Vagina (tissue), 2 donors: ENCODE measurements around the gene GLUL. TPM values are rescaled to one million over a fixed set of nuclear protein-coding genes. Genes with fewer than 3 reads are reported as not detected.
"Not testable (repeated sequence)": the region's sequence is repeated elsewhere in the genome, so short reads cannot be mapped to it uniquely, and the experiment has no call there.

ENCODE experiments used
- DNase-seq, 2 donors: peaks; one replicate each; pipeline ENCODE4 v3.0.0-alpha.2; 2017; ENCODE audit errors: extremely low spot score in 2 of 2
- H3K27ac ChIP-seq: fragments of 200-600 bp; sonication (generic); one replicate; pipeline ENCODE4 v1.5.1; 2019
- H3K27me3 ChIP-seq: fragments of 200-600 bp; sonication (generic); one replicate; pipeline ENCODE4 v1.5.1; 2019
- H3K36me3 ChIP-seq, 2 donors: fragments of 200-600 bp; sonication (generic); one replicate each; pipeline ENCODE4 v1.5.1; 2017 to 2019
- H3K4me1 ChIP-seq: fragments of 200-600 bp; sonication (generic); one replicate; pipeline ENCODE4 v1.5.1; 2019
- H3K4me3 ChIP-seq, 2 donors: fragments of 200-600 bp; sonication (generic); 1 replicate in 1 of 2; 2 replicates in 1 of 2; pipeline ENCODE4 v1.5.1; 2016 to 2019
- H3K9me3 ChIP-seq: fragments of 200-600 bp; sonication (generic); one replicate; pipeline ENCODE4 v1.5.1; 2019
- CTCF ChIP-seq, 3 experiments: fragments of 450-650 bp in 2 of 3; fragments of 200-600 bp in 1 of 3; sonication (generic) in 1 of 3; IDR thresholded peaks; one replicate each; pipeline ENCODE4 v1.5.1; 2017 to 2019; ENCODE audit warnings: antibody characterized with exemption in 3 of 3, mild to moderate bottlenecking in 2 of 3, moderate library complexity in 2 of 3
- POLR2A ChIP-seq, 2 donors: fragments of 450-650 bp; IDR thresholded peaks; one replicate each; pipeline ENCODE4 v1.6.1; 2017; ENCODE audit warnings: antibody characterized with exemption in 2 of 2, mild to moderate bottlenecking in 2 of 2, moderate library complexity in 2 of 2
- POLR2AphosphoS5 ChIP-seq, 2 donors: sonication (generic); formaldehyde crosslinking; IDR thresholded peaks; one replicate each; pipeline ENCODE4 v1.9.0; 2017; ENCODE audit warnings: antibody characterized with exemption in 2 of 2, mild to moderate bottlenecking in 2 of 2, low read depth in 1 of 2; ENCODE audit not compliant: insufficient read depth in 1 of 2
- intact Hi-C: fragments of 100-400 bp; cut with DNase I; formaldehyde crosslinking; loops from one replicate; pipeline ENCODE4 v1.15.1; 2023
- total RNA-seq: library from RNA; depleted of rRNA; stranded (reverse); fragments of >200 nt; gene quantifications from one replicate; pipeline ENCODE4 v1.2.3, GENCODE V29; 2016

GLUL gene
- total RNA-seq, 1 donor from 2014 or later, result 2,462 TPM

DNA sequence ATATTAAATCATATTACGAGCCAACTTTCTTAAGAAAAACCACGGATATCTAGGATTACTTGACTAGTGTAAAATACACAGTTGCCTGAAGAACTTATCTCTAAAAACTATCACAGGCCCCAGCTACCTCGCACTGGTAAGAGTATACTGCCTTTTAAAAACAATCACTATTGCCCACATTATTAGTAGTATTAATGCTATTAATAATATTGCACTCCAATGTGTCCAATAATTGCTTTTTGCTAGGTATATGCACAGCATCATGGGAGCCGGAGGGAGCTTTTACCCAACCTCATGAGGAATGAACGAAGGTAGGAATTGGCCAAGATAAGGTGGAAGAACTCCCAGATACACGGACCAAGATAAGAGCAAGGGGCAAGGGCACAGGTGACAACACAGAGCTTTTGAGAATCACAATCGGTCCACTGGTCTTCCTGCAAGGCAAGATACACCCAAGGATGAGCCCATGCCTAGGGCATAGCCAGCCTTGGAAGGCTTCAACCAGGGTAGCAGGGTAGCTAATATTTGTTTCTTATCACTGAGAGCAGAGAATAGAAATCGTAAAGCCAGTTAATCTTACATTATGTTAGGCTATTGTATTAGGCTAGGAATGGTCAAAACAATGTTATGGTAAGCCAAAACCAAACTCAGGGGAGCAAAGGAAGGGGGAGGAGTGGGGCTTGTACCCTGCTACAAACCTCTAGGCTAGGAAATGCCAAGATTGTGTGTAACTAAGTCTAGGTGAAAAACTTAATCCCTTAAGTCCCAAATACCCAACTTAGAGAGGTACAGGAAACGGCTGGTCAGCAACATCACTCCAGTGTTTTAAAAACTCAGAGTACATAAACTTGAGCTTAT is 9.4 kb downstream of the GLUL start:
- no peak for DNase-seq
- intact Hi-C loops, result no loop called here
- Histone ChIP-seq H3K9me3 (no peaks in the 10 kb centered on the region), H3K4me3 (no peak overlapping the region), H3K36me3 (peaks cover 0 to 55% of the 10 kb centered on the region in 2 donors), H3K27ac (peak overlapping the region; percentile 1), H3K4me1 (peaks cover 55% of the 10 kb centered on the region), H3K27me3 (no peaks in the 10 kb centered on the region)
- TF ChIP-seq POLR2A (IDR thresholded peaks at IDR 0.05) (no peak), CTCF (IDR thresholded peaks at IDR 0.05) (no peak)

DNA sequence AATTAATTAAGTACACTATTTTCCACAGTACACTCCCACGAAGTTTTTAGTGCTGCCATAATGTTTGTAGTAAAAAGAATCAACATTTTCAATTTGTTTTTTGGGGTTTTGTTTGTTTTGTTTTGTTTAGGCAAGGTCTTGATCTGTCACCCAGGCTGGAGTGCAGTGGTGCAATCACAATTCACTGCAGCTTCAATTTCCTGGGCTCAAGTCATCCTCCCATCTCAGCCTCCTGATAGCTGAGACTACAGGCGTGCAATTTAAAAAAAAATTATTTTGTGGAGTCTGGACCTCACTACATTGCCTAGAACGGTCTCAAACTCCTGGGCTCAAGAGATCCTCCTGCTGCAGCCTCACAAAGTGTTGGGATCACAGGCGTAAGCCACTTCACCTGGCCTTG is 11.4 kb downstream of the GLUL start:
- Histone ChIP-seq H3K27me3 (no peaks in the 10 kb centered on the region), H3K4me3 (no peak overlapping the region), H3K27ac (peak overlapping the region; percentile 18), H3K4me1 (peaks cover 35% of the 10 kb centered on the region), H3K9me3 (no peaks in the 10 kb centered on the region), H3K36me3 (peaks cover 0 to 35% of the 10 kb centered on the region in 2 donors)
- TF ChIP-seq CTCF (IDR thresholded peaks at IDR 0.05) (no peak), POLR2A (IDR thresholded peaks at IDR 0.05) (no peak), POLR2AphosphoS5 (IDR thresholded peaks at IDR 0.05; ENCODE audit: insufficient read depth in 1 of 2, low read depth in 1 of 2) (no peak)
- intact Hi-C loops, result no loop called here
- DNase-seq, result no peak

DNA sequence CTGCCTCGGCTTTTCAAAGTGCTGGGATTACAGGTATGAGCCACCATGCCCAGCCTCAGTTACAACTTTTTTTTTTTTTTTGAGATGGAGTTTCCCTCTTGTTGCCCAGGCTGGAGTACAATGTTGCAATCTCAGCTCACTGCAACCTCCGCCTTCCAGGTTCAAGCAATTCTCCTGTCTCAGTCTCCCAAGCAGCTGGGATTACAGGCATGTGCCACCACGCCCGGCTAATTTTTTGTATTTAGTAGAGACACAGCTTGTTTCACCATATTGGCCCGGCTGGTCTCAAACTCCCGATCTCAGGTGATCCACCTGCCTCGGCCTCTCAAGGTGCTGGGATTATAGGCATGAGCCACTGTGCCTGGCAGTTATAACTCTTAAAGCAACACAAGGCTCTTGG is 11.8 kb downstream of the GLUL start:
- H3K4me1 ChIP-seq, result peaks cover 33% of the 10 kb centered on the region
- H3K27ac ChIP-seq, result peak overlapping the region; percentile 18
- H3K4me3 ChIP-seq, H3K9me3 ChIP-seq, DNase-seq, H3K27me3 ChIP-seq: not testable (repeated sequence)
- peaks cover 0 to 31% of the 10 kb centered on the region in 2 donors for H3K36me3 ChIP-seq
- intact Hi-C loops, result loop anchor here (10.0 kb wide), 1 partner anchor 1835 kb away; no protein-coding TSS in a partner anchor

GRCh38 chr1:182376936-182377574 is 14.5 kb downstream of the GLUL start:
- Histone ChIP-seq H3K4me1 (peaks cover 7% of the 10 kb centered on the region), H3K27ac (no peak overlapping the region), H3K27me3 (no peaks in the 10 kb centered on the region), H3K4me3 (no peak overlapping the region), H3K9me3 (no peaks in the 10 kb centered on the region), H3K36me3 (peaks cover 0 to 4% of the 10 kb centered on the region in 2 donors)
- intact Hi-C loops, result loop anchor here (10.0 kb wide), 1 partner anchor 1832 kb away; no protein-coding TSS in a partner anchor
- no peak for DNase-seq
- TF ChIP-seq CTCF (IDR thresholded peaks at IDR 0.05) (no peak), POLR2AphosphoS5 (IDR thresholded peaks at IDR 0.05; ENCODE audit: insufficient read depth in 1 of 2, low read depth in 1 of 2) (peak in 1 of 2 donors; percentile 7), POLR2A (IDR thresholded peaks at IDR 0.05) (no peak)

- Histone ChIP-seq H3K4me3 (no peak overlapping the region), H3K4me1 (no peaks in the 10 kb centered on the region), H3K36me3 (no peaks in the 10 kb centered on the region), H3K9me3 (no peaks in the 10 kb centered on the region), H3K27me3 (no peaks in the 10 kb centered on the region), H3K27ac (no peak overlapping the region)
- no peak for TF ChIP-seq CTCF (IDR thresholded peaks at IDR 0.05)
- no peak for TF ChIP-seq POLR2AphosphoS5 (IDR thresholded peaks at IDR 0.05; ENCODE audit: insufficient read depth in 1 of 2, low read depth in 1 of 2)
- no peak for TF ChIP-seq POLR2A (IDR thresholded peaks at IDR 0.05)
- DNase-seq, result no peak
- intact Hi-C loops, result loop anchor here (10.0 kb wide), 1 partner anchor 1829 kb away; no protein-coding TSS in a partner anchor
Observed at GRCh38 chr1:182374101-182374834, 17.3 kb downstream of the GLUL start.
